GM18526 (cell line): ENCODE data around the gene HOXC10.

ENCODE experiments used
- POLR2A ChIP-seq: IDR thresholded peaks from 3 replicates; pipeline ENCODE4 v1.6.1; 2011; ENCODE audit not compliant: insufficient read length; ENCODE audit errors: extremely low read depth

Gene HOXC10

DNA sequence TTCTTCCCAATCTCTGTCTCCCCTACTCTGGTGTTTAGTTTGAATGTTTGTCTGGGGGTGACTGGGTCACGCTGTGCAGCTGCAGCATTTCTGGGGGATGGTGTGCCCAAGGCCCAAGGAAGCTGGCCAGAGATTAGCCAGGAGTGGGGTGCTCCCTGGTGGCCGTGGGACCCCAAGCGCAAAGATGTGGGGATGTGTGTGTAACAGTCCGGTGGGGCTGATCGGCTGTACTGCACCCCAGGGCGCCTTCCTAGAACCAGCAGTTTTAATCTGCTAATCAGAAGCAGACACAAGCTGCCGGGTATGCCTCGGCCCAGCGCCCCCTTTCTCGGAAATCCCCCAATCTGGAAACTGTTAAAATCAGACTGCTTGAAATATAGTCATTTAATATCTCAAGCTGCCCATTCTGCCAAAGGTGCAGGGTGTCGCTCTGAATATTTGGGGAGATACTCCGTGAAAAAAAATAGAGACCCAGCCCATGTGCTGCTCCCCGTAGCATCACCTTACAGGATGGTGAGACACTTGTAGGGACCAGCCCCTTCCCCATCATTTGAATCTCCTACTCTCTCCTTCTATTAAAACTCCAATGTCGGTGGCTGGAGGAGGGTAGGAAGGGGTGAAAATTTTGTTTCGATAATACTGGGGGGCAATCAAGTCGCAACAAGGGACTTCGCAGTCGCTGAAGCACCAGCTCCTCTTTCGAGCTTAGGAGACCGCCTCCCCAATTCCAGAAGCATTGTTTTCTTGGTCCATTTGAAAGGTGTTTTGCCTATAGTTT, 19.3 kb downstream of the HOXC10 start:
- no peak for TF ChIP-seq POLR2A

DNA sequence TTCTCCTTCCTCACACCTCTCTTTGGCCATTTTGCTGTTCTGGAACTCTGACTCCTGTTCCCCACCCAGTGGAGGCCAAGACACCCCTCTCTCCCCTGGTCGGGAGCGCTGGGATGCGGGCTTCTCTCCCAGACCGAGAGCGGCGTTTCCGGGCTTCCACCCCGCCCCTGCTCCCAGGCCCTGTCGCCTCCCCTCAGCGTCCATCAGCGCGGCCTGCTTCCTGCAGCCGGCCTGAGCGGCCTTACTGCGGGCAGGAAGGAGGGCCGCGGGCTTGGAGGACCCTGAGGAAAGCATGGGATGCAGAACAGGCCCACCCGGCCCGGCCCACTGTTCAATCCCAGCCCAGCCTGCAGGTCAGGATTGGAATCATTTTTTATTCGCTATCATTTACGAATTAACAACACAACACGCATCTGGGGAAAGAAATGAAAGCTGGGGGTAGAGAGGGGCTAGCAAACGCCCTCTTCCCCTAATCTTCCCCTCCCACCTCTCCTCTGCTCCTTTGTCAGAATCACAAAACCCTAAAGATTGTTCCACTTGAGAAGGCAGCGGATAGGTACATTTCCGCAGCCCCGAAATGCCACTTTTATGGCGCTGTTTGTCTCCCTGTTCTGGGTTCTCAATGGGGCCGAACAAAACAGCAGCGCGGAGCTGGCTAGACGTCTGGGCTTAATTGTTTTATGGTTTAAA, 20.0 kb downstream of the HOXC10 start:
- TF ChIP-seq POLR2A, result no peak

DNA sequence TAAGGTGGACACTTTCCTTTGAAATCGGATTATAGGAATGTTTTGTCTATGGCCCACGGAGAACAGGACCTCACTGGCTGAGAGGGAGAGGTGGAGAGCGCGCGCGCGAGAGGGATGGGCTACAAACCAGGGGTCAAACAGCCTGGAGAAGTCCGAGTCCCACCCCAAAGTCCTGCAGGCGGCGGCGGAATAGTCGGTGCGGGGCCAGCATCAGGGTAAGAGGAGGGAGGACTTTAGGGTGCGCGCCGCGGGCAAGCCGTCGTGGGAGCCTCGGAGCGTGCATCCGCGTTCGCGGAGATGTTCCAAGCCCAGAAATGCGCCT, 20.5 kb downstream of the HOXC10 start:
- TF ChIP-seq POLR2A, result no peak

DNA sequence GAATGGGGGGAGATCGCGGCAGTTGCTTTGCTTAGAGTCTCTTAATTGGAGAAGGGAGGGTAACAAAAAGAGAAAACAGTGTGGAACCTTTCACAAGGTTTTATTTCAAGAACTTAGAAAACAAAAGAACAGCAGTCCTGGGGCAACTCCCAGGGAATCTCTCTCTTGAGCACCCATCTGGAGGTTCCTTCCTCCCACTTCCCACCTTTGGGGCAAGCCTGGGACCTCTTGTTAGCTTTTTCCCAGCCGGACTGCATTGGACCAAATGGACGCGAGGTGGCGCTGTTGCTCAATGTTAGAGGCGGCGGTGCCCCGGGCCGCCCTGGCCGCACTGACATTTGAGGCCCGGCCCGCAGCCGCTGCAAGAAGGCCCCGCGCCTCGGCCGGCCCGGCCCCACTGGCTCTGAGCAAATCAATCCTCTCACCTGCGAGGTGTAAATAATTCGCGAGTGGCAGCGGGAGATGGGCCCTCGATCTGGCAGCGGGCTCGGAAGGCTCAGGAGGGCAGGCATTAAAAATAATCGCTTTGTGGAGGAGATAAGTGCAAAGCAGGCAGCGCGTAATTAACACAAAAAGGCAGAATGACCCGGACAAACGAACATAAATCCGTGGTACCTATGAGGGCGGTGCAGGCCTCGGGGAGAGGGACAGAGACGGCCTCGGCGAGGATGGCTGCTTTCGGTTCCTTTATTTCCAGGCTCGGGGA, 21.1 kb downstream of the HOXC10 start:
- TF ChIP-seq POLR2A, result no peak

DNA sequence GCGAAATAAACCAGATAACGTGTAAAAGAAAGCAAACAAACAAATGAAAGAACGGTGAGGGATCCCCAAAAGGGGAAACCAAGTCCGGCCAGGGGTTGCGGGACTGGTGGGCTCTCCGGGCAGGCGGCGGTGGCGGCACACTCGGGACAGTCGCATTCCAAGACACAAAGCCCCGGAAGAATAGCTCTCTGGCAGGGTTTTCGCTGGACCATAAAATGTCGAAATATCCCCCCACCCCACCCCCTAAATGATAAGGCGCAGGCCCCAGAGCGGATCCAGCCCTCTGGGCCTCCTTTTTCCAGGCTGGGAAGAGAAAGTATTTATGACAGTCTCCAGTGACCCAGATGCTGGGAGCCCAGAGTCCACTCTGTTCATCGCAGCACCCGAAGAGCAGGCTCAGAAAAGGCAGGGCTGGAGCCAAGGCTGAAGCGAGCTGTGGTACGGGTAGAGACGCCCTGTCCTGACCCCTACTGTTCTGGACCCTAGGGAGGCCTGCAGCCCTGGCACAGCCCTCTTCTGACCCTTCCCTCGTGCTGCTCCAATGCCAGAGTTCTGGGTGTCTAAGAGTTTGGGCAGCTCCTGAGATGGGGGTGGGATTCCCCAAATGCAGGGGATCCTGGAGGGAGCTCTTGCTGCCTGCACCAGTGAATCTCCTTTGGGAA, 21.7 kb downstream of the HOXC10 start:
- TF ChIP-seq POLR2A, result no peak

DNA sequence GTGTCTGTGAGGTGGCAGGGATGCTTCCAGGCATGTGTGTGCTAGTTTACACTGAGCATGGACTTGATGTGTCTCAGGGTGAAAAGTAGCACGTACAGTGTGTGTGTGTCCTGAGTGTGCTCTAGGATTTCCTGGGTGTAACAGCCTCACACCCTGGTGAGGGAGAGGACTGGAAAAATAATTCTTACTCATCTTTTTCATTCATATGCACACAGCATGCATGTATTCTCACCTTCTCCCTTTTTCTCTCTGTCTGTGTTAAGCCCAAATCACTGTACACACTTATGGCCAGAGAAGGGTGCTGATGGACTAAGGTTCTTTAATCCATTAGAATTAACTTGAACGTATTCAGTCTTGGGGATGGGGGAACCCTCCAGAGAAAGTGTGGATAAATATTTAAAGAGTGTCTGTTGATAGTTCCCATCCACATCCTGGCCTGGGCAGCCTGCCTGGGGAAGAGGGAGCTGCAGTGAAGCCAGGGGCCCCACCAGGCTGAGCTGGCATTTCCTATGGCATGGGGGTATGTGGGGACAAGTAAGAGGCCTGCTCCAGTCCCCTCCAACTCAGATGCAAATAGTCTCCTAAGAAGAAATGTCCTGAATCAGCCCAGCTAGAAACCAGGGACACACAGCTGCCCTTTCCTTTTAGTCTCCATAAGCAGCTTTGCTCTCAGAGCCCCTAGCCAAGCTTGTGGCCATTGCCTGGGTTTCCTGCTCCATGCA, 22.8 kb downstream of the HOXC10 start:
- no peak for TF ChIP-seq POLR2A

DNA sequence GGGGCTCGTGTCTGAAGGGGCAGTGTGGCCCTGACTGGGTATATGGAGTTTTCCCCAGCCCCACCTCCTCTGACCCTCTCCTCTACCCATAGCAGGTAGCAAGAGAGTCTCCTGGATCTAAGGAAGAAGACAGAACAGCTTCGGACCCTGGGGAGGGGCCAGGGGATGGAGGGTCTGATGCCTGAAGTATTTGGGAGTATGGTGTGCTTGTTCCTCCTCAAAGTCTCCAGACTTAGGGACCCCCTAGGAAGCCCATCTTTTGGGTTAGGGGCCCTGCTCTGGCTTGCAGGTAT, 23.3 kb downstream of the HOXC10 start:
- TF ChIP-seq POLR2A, result no peak

DNA sequence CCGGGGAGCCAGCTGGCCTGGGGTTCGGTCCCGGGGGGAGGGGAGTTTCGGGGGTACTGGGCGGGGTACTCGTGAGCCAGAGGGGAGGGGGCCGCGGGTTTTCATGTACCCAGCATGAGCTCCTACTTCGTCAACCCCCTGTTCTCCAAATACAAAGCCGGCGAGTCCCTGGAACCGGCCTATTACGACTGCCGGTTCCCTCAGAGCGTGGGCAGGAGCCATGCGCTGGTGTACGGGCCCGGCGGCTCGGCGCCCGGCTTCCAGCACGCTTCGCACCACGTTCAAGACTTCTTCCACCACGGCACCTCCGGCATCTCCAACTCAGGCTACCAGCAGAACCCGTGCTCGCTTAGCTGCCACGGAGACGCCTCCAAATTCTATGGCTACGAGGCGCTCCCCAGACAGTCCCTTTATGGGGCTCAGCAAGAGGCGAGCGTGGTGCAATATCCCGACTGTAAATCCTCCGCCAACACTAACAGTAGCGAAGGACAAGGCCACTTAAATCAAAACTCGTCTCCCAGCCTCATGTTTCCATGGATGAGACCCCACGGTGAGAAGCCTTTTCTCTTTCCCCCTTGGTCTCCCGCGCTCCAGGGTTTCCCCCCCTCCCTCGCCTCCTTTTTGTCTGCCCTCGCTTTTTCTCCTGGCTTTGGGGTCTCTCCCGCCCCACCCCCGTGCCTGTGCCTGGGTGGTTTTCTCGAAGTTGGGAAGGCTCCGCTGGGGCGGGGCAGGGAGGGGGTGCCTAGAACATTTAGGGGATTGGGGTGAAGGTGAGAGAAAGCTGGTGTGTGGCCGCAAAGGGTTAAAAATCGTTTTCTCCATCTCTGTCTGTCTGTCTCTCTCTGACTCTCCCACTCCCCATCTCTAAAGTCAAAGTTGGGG, 24.5 kb downstream of the HOXC10 start:
- no peak for TF ChIP-seq POLR2A

DNA sequence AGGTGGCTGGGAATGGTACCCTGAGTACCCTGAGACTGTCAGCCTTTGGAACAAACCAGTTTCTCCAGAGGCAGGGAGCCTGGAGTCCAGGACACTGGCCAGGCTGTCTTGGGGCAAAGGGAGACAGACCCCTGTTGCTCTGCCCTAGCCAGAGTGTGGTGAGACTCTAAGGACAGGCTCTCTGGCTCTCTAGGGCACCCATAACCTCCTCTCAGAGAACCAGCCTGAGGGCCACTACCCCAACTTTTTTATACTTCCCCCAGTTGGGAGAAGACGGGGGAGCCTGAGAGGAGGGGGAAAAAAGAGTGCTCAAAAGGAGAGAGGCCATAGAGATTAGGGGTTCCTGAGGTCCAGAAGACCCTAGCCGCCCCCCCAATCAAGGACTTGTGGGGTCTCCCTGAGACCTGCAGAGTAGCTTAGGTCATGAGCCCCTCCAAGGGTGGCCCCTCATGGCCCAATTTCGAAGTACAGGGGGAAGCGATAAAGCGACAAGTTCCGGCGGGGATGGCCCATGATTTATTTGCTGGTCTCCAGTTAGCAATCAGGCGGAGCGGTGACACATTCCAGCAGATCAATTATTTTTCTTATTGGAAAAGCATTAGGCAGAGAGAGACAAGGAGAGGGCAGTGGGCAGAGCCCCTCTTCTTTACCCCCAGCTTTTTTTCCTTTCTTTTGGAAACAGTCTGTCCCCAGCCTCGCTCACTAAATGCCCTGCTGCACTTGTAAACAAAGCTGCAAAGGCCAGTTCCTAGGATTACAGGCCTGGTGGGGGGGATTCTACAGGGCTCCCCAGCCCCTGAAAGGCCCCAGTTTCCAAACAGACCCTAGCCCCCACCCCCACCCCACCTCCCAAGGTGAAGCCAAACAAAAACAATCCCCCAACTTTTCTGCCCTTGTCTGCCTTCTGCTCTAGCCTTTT, 25.4 kb downstream of the HOXC10 start:
- no peak for TF ChIP-seq POLR2A

DNA sequence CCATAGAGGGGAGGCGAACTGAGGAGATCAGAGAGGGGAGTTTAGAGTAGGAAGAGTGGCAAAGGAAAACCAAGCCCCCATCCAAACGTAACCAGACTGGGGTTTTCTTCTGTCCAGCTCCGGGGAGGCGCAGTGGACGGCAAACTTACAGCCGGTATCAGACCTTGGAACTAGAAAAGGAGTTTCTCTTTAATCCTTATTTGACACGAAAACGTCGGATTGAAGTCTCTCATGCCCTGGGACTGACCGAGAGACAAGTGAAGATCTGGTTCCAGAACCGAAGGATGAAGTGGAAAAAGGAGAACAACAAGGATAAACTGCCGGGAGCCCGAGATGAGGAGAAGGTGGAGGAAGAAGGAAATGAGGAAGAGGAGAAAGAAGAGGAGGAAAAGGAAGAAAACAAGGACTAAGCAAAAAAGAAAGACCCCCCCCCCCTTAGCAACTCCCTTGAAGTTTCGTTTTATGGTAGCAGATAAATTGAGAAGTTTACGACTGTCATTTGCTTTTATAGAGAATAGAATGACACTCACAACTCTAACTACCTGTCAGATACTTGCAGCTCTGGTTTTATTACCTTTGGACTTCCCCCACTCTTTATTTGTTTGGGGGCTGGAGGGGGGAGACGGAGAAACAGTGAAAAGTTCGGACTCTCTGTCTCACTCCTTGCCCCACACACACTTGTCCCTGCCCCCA, 26.2 kb downstream of the HOXC10 start:
- no peak for TF ChIP-seq POLR2A

DNA sequence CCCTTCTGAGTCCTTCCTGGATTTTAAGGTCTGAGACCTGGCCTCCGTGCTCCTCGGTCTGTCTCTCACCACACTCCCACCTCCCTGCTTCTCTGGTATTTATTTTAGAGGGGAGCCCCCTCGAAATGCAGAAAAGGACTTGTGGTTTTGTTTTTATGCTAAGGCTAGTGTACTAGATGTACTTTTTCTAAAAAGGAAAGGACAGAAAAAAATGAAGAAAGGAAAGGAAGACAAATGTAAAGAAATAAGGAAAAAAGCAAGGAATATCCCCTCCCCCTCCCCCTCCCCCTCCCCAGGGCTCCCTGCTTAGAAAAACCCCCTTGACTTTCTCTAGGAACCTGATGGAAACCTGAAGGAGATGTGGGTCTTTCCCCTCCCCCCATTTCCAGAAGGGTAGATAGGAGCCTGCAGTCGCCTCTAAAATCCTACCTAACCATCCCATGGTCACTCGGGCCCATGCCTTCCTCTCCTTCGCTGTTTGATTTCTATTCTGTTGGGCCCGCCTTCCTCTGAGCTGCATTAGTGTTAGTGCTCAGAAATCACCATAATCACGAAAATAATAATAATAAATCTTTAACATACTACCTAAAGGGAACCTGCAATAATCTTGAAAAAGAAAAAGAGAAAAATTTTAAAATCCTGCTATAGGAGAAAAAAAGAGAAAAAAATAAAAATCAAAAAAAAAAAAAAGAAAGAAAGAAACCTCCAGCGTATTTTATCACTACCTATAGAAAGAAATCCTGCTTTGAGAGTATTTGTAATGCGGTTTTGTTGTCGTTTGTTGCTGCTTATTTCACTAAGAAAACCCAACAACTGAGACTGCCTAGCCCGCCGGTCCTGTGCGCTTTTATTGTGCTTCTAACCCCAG, 27.0 kb downstream of the HOXC10 start:
- TF ChIP-seq POLR2A, result no peak
